LHCN-M2 (cell line): ENCODE results near the gene RAB3IL1. TPM values are rescaled to one million over a fixed set of nuclear protein-coding genes. Genes with fewer than 3 reads are reported as not detected.

ENCODE experiments used
- DNase-seq: peaks from one replicate; pipeline ENCODE4 v3.0.0-alpha.2; 2012; ENCODE audit warnings: low read depth
- total RNA-seq: library from RNA; depleted of rRNA; stranded (reverse); fragments of >200 nt; gene quantifications from 2 replicates; pipeline ENCODE4 v1.2.3, GENCODE V29; 2014

Gene RAB3IL1
- total RNA-seq, 1 experiment from 2014 or later = 2.4 TPM

DNA sequence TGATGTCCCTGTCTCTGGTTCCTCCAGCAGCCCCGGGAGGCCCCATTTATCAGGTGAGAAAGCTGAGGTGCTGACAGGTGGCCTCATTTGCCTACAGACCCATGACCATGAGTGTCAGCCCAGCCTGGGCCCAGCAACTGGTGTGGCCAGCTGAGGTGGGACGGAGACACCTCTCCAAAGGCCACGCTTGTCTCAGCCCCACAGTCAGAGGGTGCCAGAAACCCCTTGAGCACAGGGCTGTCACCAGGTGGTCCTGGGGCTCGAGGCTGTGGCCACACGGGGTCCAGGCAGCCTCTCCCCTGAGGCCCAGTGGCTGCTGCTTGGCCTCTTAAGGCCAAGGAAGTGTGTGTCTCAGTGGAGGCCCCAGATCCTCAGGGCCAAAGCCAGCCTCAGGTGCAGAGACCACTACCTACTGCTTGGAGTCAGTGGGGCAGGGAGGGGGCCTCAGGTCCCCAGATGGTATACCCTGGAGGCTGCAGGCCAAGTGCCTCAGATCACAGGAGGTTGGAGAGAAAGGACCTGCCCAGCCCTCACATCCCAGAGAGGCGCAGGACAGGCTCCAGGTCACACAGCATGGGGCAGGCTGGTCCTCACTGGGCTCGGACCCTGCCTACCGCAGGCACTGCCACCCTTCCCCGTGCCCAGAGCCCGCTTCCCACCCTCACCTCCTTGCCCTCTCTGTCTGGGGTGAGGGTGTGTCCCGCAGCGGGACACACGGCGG, 11.4 kb downstream of the RAB3IL1 start:
- no peak for DNase-seq

DNA sequence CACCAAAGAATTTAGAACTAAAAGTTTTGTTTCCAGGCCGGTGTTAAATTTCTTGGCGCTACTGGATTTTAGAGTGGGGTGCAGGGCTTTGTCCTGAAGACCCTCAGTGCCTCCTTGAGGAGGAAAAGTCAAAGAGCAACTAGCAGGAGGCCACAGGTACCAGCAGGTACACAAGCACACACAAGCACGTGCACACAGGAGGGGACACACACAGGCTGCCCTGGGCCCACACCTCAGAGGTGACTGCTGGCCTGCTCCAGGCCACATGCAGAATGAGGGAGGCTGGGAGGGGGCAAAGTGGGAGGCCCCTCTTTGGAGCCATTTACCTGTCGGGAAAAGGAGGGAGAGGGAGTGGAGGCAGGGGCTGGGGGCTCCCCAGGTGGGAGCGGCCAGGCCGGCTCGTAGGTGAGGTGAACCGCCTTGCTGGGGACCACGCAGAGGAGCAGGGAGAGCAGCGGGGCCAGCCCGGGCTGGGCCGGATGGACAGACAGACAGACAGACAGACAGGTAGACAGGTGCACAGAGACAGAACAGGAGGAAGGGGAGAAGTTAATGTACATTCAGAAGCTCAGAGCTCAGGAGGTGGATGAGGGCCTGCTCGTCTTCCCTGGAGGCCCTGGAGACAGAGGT, 12.2 kb downstream of the RAB3IL1 start:
- DNase-seq = no peak

DNA sequence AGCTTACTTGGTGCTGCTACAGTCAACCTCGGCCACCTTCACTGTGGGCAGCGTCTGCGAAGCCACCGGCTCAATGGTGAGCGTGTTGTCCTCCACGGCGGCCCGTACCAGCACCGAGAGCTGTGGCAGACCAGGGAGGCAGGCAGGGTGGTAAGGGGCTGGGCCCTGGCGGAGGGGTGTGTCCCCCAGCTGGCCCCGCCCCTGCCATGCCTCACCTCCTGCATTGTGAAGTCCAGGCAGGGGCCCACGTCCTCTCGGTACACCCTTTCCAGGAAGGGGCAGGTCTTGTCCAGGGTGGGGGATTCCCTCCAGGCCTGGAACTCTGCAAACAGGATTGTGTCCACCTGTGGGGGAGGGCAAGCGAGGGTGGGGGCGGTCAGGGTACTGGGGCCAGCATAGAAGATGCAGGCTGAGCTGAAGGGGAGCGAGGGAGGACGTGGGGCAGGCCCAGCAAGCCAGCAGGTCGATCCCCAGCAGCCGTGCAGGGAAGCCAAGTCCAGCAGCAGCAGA, 12.8 kb downstream of the RAB3IL1 start:
- no peak for DNase-seq

DNA sequence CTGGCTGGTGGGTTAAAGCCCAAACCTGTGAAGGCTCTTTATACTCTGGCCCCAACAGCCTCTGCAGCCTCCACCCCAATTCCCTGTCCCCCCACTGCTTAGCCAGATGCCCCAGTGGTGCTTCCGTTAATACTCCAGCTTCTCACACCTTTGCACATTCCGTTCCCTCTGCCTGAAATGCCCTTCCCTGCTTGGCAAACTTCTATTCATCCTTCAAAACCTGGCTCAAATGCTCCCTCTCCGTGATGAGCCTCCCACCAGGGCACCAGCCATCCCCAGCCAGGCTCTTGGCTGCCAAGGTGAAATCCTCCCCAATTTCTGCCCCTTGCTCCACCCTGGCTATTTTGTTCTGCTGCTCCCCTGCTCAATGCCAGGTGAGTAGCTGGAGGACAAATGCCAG, 13.5 kb downstream of the RAB3IL1 start:
- DNase-seq = no peak

DNA sequence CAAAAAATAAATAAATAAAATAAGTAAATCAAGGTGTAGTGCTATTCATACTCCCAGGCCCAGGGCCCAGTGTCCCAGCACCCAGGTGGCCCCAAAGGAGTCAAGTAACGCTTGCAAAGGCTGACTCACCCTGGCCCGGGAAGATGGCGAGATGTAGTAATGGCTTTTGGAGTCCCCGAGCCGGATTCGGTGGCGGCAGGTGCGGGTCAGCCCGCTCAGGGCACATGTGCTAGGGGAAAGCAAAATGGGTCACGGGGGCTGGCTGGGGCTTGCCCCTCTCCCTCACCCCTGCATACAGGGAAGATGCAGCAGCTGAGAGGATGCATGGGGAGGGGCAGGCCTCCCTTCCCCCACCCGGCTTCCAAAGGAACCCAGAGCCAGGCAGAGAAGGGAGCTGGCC, 15.1 kb downstream of the RAB3IL1 start:
- DNase-seq = no peak

DNA sequence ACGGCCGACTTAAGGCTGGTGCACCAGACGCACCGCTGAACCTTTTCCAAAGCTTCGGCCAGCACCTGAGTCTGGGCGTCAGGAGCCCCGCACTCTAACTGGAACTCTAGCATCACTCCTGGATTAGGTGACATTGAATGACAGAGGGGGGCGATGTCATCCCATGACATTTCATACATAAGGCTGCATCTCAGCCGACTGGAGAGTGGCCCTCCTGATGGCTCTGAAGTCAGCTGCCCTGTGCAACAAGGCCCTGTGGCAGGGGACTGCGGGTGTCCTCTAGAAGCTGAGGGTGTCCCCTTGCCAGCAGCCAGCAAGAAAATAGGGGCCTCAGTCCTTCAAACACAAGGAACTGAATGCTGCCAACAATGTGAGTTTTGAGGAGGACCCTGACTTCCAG, 16.0 kb downstream of the RAB3IL1 start:
- DNase-seq = no peak

DNA sequence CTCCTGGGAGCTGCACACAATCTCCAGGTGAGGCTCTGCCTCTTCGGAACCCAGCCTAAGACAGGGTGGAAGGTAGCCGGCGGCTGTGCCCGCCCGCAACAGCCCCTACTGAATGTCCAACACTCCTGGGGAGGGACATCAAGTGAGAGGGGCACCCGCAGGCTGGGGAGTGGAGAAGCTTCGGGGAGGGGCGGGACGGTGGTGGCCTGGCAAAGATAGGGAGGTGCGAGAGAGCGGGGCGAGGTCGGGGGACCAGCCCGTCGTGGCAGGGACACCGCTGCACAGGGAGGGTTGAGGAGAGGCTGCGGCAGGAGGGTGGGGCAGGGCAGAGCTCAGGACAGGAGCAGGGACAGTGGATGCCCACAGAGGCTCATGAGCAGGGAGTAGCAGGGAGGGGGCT, 17.1 kb downstream of the RAB3IL1 start:
- no peak for DNase-seq

DNA sequence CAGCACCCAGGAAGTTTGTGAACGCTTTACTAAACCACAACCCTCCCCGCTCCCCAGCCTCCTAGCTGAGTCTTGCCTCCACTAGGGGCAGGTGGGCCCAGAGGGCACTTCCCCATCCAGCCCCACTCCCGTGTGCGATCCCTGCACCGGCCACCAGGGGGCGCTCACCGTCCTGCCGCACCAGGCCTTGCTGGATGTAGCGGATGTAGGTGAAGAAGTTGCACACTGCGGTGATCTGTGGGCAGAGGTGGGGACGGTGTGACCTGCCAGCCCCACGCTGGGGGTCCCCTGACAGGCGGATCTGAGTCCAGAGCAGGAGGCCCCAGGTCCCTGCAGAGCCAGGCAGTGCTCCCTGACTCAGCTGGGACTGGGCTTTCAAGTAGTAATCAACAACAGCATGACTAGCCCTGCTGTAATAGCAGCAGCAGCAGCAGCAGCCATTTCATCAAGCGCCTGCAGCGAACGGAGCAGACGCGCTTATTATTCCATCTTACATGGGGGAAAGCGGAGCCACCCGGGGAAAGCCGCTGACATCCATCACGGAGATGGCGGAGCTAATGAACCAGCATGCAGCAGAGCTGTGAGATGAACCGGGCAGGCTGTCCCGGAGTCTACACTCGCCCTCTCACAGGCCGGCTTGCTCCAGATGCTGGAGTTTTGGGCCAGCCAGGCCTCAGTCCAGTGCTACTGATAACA, 18.1 kb downstream of the RAB3IL1 start:
- DNase-seq = peak; percentile 59

DNA sequence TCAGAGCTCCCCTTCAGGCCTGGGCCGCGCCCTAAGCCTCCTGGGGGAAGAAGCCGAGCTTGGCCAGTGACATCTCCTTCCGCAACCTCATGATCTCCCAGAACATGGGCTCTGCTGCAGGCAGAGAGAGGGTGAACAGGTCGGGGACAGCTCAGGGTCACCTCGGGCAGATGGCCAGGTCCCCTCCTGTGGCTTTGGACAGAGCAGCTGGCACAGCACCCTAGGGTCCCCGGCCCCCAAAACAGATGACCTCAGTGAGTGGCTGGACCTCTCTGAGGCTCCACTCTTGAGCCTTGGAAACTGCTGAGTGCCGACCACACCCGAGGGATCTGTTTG, 19.2 kb downstream of the RAB3IL1 start:
- DNase-seq = no peak

DNA sequence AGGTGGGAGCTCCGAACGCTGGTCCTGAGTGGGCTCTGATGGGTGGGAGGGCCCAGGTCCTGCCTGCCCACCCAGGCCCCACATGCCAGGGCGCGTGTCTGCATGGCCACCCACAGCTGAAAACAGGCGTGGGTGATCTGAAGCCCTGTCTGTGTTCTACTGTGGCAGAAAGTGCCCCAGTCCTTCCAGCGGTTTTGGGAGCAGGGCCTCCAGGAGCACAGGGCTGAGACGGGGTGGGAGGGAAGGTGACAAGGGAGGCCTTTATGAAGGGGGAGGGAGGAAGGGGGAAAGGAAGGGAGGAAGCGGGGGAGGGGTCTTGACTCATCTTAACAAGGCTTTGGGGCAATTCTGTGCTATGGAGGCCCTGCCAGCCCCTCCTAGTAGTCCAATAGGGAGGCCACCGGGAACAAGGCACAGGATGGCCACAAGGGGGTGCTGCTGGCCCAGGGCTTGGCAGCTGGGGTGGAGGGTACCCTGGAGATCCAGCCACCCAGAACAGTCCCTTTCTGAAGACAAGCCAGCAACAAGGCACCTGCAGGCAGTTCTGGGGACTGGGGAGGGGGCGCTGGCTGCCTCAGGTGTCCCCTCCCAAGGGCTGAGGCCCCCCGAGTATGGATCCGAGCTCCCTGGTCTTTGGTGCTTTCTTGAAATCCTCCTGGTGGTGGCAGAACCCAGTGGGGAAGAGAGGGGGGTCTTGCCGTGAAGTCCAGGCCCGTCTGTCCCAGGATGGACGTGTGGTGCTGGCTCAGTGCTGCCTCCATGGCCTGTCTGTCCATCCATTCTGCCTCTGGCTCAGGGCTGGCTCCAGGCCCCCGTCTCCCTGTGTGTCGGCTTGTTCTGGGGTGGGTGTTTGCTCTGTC, 19.7 kb downstream of the RAB3IL1 start:
- DNase-seq = peak; percentile 46

DNA sequence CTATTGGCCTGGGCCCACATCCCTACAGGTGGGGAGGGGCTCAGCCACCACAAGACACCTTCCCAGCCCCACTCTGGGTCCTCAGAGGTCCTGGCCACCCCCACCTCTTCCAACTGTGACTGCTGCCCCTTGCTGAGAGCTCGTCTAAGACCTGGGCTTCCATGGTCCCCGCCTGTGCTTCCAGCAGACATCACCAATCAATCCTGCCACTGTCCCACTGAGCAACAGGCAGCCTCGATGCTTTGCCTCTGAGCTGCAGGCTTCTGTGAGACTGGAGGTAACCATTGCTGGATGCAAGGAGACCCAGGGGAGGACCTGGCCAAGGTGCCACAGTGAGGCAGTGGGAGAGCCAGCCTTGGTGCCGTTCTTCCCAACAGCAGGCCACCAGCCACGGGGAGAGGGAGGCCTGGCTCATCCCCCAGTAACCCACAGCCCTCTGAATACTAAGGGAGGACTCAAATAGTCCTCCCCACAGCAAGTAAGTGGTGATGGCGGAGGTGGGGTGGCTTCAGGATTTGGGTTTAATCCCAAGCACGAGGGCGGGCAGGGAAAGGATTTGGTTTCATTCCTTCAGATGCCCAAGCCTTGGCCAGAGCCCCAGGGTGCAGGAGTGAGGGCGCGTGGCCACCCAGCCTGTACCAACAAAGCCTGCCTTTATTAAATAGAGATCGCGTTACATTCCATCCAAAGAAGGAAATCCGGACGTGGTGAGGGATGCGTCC, 20.5 kb downstream of the RAB3IL1 start:
- no peak for DNase-seq

DNA sequence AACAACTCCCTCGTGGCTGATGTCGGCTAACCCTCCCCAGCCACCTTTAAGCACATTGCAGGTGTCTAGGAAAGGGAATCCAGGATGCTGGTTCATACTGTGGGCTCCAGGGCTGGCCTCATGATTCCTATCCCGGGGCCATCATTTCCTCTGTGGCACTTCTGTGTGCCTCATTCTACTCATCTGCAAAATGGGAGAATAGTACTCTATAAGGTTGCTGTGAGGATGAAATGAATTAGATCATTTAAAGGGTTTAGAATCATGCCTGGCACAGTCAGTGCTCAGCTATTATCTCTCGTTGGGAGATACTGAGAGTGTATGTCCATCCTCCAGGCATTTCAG, 21.7 kb downstream of the RAB3IL1 start:
- DNase-seq = no peak

DNA sequence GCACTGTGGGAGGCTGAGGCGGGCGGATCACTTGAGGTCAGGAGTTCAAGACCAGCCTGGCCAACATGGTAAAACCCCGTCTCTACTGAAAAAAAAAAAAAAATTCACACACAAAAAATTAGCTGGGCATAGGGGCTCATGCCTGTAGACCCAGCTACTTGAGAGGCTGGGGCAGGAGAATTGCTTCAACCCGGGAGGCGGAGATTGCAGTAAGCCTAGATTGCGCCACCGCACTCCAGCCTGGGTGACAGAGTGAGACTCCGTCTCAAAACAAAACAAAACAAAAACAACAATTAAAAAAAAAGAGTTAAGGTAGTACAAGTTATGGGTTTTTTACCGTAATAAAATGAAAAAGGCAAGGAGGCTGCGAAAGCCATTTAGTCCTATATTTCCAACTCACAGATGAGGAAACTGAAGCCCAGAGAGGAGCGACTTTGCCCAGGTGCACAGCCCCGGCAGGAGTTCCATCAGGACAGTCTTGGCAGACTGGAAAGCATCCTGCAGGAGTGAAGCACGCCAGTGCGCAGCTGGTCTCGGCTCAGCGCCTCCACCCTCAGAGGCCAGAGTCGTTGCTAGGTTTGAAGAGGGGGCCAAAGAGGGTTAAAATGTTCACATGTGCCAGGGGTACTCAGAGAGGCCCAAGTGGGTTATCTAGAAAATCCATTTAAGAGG, 22.2 kb downstream of the RAB3IL1 start:
- DNase-seq = no peak

DNA sequence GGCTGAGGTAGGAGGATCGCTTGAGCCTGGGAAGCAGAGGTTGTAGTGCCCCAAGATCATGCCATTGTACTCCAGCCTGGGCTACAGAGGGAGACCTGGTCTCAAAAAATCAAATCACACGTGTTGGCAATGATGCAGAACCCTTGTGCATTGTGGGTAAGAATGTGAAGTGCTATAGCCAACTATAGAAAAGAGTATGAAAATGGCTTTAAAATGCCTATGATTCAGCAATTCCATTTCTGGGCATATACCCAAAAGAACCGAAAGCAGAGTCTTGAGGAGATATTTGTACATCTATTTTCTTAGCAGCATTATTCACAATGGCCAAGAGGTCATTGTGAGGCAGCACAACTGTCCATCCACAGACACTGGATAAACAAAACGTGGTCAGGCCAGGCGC, 23.4 kb downstream of the RAB3IL1 start:
- peak; percentile 81 for DNase-seq

DNA sequence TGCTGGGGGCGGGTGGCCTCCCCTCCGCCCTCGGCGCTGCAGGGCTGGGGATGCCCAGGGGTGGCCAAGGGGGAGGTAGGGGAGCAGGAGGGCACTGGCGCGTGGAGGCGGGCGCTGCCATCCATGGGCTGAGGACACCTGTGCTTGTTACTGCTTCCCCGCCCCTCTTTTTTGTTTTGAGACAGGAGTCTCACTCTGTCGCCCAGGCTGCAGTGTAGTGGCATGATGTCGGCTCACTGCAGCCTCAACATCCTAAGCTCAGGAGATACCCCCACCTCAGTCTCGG, 25.3 kb downstream of the RAB3IL1 start:
- no peak for DNase-seq

DNA sequence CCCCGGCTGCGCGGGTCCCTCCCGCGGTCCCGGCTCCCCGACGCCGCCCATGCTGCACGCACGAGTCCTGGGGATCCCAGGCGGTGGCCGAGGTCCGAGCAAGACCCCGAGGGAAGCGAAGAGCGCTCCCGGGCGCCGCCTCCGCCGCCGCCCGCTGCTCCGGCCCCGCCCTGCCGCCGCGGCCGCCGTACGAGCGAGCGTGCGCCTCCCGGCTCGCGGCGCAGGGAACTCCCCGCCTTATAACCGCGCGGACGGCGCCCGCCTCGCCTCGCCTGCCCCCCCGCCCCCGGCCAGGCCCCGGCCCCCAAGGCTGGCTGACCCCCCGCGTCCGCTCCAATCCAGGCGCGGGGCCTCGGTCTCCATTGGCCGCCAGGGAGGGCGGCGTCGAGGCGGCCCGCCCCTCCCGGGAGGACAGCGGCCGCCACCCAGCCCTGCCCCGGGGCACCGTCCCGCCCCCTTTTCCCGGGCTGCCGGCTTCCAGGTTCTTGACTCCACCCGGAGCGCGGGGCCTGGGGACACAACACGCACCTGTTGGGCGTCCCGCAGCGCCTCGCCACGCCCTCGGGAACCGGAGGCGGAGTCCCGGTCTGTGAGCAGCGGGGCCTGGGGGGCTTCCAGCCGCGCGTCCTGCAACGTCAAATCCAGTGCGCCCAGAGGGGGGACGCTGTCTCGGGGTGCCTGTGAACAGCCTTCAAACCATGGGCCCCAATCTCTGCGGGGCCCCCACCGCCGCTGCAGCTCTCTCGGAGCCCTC, 25.9 kb downstream of the RAB3IL1 start, which contains the start of gene FADS3:
Gene FADS3, minus strand, starts transcription at position 215 of the 754 bp plus-strand sequence. Its CDS starts 164 bp downstream, at position 51.
- DNase-seq = peak; percentile 80

DNA sequence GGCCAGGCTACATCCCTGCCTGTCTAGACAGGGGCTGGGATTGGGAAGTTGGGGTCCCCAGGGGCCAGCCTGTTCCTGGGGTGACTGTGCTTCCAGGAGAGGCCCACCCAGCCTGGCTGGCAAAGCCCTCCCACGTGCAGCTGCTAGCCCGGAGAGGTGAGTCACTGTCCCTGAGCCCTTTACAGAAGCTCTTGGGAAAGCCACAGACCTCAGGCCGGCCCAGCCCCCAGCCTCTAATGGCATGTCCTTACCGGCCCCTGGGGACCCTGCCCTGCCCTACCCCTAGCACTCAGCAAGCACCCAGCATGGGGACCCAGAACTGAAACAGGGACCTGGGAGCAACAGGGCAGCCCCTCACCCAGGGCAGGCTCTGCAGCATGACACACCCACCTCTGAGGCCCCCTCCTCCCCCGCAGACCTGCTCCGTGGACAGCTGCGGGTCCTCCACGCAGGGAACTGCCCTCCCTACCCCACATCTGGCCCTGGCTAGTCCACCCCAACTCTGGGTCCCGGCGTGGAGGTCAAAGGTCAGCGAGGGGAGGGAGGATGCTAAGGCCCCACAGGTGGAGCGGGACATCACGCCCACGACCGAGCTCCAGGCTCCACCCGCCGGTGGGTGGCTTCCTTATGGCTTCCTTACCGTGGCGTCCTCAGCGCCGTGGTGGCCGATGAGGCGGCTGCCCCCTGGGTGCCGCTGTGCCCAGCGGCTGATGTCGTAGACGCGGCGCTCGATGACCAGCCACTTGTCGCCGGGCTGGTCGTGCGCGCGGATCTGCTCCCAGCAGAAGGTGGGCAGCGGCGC, 26.6 kb downstream of the RAB3IL1 start:
- DNase-seq = peak; percentile 93

DNA sequence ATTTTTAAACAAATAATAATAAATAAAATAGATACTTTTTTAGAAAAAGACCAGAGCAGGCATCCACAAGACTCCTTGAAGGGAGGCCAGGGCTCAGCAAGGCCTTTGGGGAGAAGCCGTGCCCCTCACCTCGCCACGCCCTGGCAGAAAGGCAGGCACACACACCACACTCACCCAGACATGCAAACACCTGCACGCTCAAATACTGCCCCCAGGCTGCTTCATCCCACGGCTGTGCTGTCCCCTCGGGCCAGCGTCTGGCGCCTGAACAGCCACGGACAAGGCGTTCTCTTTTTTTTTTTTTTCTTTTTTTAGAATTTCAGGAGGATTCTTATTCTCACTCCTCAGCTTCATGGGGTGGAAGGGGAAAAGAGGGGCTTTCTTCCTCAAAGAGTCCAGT, 27.5 kb downstream of the RAB3IL1 start:
- no peak for DNase-seq

DNA sequence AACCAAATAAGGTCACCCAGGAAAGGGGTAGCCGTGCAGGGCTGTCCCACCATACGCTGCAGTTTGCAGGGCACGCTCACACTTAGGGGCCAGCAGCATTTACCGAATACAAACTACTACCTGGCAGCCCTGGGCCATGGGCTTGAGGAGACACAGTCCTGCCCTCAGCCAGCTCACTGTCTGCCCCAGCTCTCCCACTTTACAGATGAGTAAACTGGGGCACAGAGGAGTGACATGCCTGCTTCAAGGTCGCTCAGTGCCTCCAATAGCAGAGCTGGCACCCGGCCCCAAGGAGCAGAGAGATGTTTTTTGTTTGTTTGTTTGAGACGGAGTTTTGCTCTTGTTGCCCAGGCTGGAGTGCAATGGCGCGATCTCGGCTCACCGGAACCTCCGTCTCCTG, 28.8 kb downstream of the RAB3IL1 start:
- DNase-seq = no peak
